Measurements from ENCODE around the gene B3GNT5.

Gene B3GNT5

GRCh38 chr3:183252973-183253527, at the start of gene B3GNT5:
TSS of gene B3GNT5 (plus strand) at chr3:183253253. CDS start at chr3:183269799, 16,546 bp downstream.
- H3K27me3 ChIP-seq (ENCODE audit: low read depth) = no peaks in the 10 kb centered on the region
- H3K4me1 ChIP-seq = peaks cover 11% of the 10 kb centered on the region
- no peaks in the 10 kb centered on the region for H3K9me3 ChIP-seq
- in situ Hi-C loops (cut with MboI; ENCODE audit: low sequenced_read_pairs) = no loop called here
- H3K4me3 ChIP-seq = peak within 1 kb of the TSS; percentile 79
- DNase-seq (ENCODE audit: low spot score in 2 of 2) = peak; percentile 51 to 78
- H3K36me3 ChIP-seq (replicated peaks) = no peaks in the 10 kb centered on the region

GRCh38 chr3:183203670-183204069, 49.4 kb upstream of the B3GNT5 start:
- Histone ChIP-seq H3K9me3 (no peaks in the 10 kb centered on the region), H3K4me1 (no peaks in the 10 kb centered on the region), H3K36me3 (replicated peaks) (no peaks in the 10 kb centered on the region), H3K4me3 (no peak overlapping the region), H3K27me3 (ENCODE audit: low read depth) (no peaks in the 10 kb centered on the region)
- in situ Hi-C loops (cut with MboI; ENCODE audit: low sequenced_read_pairs) = no loop called here
- DNase-seq (ENCODE audit: low spot score in 2 of 2) = no peak

GRCh38 chr3:183208260-183208659, 44.8 kb upstream of the B3GNT5 start:
- H3K4me3 ChIP-seq = no peak overlapping the region
- DNase-seq (ENCODE audit: low spot score in 2 of 2) = no peak
- H3K27me3 ChIP-seq (ENCODE audit: low read depth) = peaks cover 7% of the 10 kb centered on the region; the same call in 1 of the 2 replicates
- H3K9me3 ChIP-seq = no peaks in the 10 kb centered on the region
- no peaks in the 10 kb centered on the region for H3K36me3 ChIP-seq (replicated peaks)
- H3K4me1 ChIP-seq = no peaks in the 10 kb centered on the region
- in situ Hi-C loops (cut with MboI; ENCODE audit: low sequenced_read_pairs) = no loop called here

GRCh38 chr3:183208800-183209199, 44.3 kb upstream of the B3GNT5 start:
- no peak overlapping the region for H3K4me3 ChIP-seq
- no peaks in the 10 kb centered on the region for H3K9me3 ChIP-seq
- DNase-seq (ENCODE audit: low spot score in 2 of 2) = no peak
- in situ Hi-C loops (cut with MboI; ENCODE audit: low sequenced_read_pairs) = no loop called here
- no peaks in the 10 kb centered on the region for H3K4me1 ChIP-seq
- no peaks in the 10 kb centered on the region for H3K36me3 ChIP-seq (replicated peaks)
- H3K27me3 ChIP-seq (ENCODE audit: low read depth) = peaks cover 10% of the 10 kb centered on the region; the same call in 1 of the 2 replicates

GRCh38 chr3:183210341-183210740, 42.7 kb upstream of the B3GNT5 start:
- Histone ChIP-seq H3K9me3 (no peaks in the 10 kb centered on the region), H3K36me3 (replicated peaks) (no peaks in the 10 kb centered on the region), H3K4me1 (no peaks in the 10 kb centered on the region; the same call in 1 of the 2 replicates), H3K4me3 (no peak overlapping the region), H3K27me3 (ENCODE audit: low read depth) (peaks cover 13% of the 10 kb centered on the region; the same call in 1 of the 2 replicates)
- no peak for DNase-seq (ENCODE audit: low spot score in 2 of 2)
- in situ Hi-C loops (cut with MboI; ENCODE audit: low sequenced_read_pairs) = no loop called here

GRCh38 chr3:183210862-183211341, 42.2 kb upstream of the B3GNT5 start:
- in situ Hi-C loops (cut with MboI; ENCODE audit: low sequenced_read_pairs) = no loop called here
- no peak for DNase-seq (ENCODE audit: low spot score in 2 of 2)
- Histone ChIP-seq H3K36me3 (replicated peaks) (no peaks in the 10 kb centered on the region), H3K4me3 (no peak overlapping the region), H3K27me3 (ENCODE audit: low read depth) (peaks cover 13% of the 10 kb centered on the region; the same call in 1 of the 2 replicates), H3K9me3 (no peaks in the 10 kb centered on the region), H3K4me1 (no peaks in the 10 kb centered on the region; the same call in 1 of the 2 replicates)

GRCh38 chr3:183211352-183211751, 41.7 kb upstream of the B3GNT5 start:
- in situ Hi-C loops (cut with MboI; ENCODE audit: low sequenced_read_pairs) = no loop called here
- no peaks in the 10 kb centered on the region; the same call in 1 of the 2 replicates for H3K4me1 ChIP-seq
- no peak for DNase-seq (ENCODE audit: low spot score in 2 of 2)
- H3K36me3 ChIP-seq (replicated peaks) = no peaks in the 10 kb centered on the region
- H3K4me3 ChIP-seq = no peak overlapping the region
- peaks cover 13% of the 10 kb centered on the region; the same call in 1 of the 2 replicates for H3K27me3 ChIP-seq (ENCODE audit: low read depth)
- no peaks in the 10 kb centered on the region for H3K9me3 ChIP-seq

- Histone ChIP-seq H3K4me3 (no peak overlapping the region), H3K36me3 (replicated peaks) (no peaks in the 10 kb centered on the region), H3K4me1 (no peaks in the 10 kb centered on the region; the same call in 1 of the 2 replicates), H3K27me3 (ENCODE audit: low read depth) (peaks cover 13% of the 10 kb centered on the region; the same call in 1 of the 2 replicates), H3K9me3 (no peaks in the 10 kb centered on the region)
- in situ Hi-C loops (cut with MboI; ENCODE audit: low sequenced_read_pairs) = no loop called here
- no peak for DNase-seq (ENCODE audit: low spot score in 2 of 2)
Measured at GRCh38 chr3:183212096-183212495, 41.0 kb upstream of the B3GNT5 start.

GRCh38 chr3:183212565-183212964, 40.5 kb upstream of the B3GNT5 start:
- Histone ChIP-seq H3K36me3 (replicated peaks) (no peaks in the 10 kb centered on the region), H3K27me3 (ENCODE audit: low read depth) (peaks cover 13% of the 10 kb centered on the region; the same call in 1 of the 2 replicates), H3K4me3 (no peak overlapping the region), H3K9me3 (no peaks in the 10 kb centered on the region), H3K4me1 (no peaks in the 10 kb centered on the region; the same call in 1 of the 2 replicates)
- no peak for DNase-seq (ENCODE audit: low spot score in 2 of 2)
- in situ Hi-C loops (cut with MboI; ENCODE audit: low sequenced_read_pairs) = no loop called here

- Histone ChIP-seq H3K4me3 (no peak overlapping the region), H3K4me1 (no peaks in the 10 kb centered on the region; the same call in 1 of the 2 replicates), H3K27me3 (ENCODE audit: low read depth) (peaks cover 13% of the 10 kb centered on the region; the same call in 1 of the 2 replicates), H3K36me3 (replicated peaks) (no peaks in the 10 kb centered on the region), H3K9me3 (no peaks in the 10 kb centered on the region)
- DNase-seq (ENCODE audit: low spot score in 2 of 2) = no peak
- in situ Hi-C loops (cut with MboI; ENCODE audit: low sequenced_read_pairs) = no loop called here
Measured at GRCh38 chr3:183213415-183214276, 39.4 kb upstream of the B3GNT5 start.

- Histone ChIP-seq H3K4me3 (no peak overlapping the region), H3K27me3 (ENCODE audit: low read depth) (peaks cover 13% of the 10 kb centered on the region; the same call in 1 of the 2 replicates), H3K36me3 (replicated peaks) (no peaks in the 10 kb centered on the region), H3K9me3 (no peaks in the 10 kb centered on the region), H3K4me1 (no peaks in the 10 kb centered on the region; the same call in 1 of the 2 replicates)
- DNase-seq (ENCODE audit: low spot score in 2 of 2) = no peak
- in situ Hi-C loops (cut with MboI; ENCODE audit: low sequenced_read_pairs) = no loop called here
Measured at GRCh38 chr3:183214277-183214612, 38.8 kb upstream of the B3GNT5 start.

- no peak for DNase-seq (ENCODE audit: low spot score in 2 of 2)
- peaks cover 13% of the 10 kb centered on the region; the same call in 1 of the 2 replicates for H3K27me3 ChIP-seq (ENCODE audit: low read depth)
- in situ Hi-C loops (cut with MboI; ENCODE audit: low sequenced_read_pairs) = no loop called here
- H3K36me3 ChIP-seq (replicated peaks) = no peaks in the 10 kb centered on the region
- no peaks in the 10 kb centered on the region for H3K9me3 ChIP-seq
- H3K4me3 ChIP-seq = no peak overlapping the region
- peaks cover 2% of the 10 kb centered on the region for H3K4me1 ChIP-seq
Measured at GRCh38 chr3:183215591-183216202, 37.4 kb upstream of the B3GNT5 start.

GRCh38 chr3:183217548-183218332, 35.3 kb upstream of the B3GNT5 start:
- Histone ChIP-seq H3K4me1 (peaks cover 6% of the 10 kb centered on the region), H3K36me3 (replicated peaks) (no peaks in the 10 kb centered on the region), H3K9me3 (no peaks in the 10 kb centered on the region), H3K27me3 (ENCODE audit: low read depth) (peaks cover 6% of the 10 kb centered on the region; the same call in 1 of the 2 replicates), H3K4me3 (no peak overlapping the region)
- in situ Hi-C loops (cut with MboI; ENCODE audit: low sequenced_read_pairs) = no loop called here
- DNase-seq (ENCODE audit: low spot score in 2 of 2) = no peak
